SU-DHL-6 (cell line): ENCODE data around the gene MYLK4.

ENCODE experiments used
- H2AFZ ChIP-seq: fragments of 200-600 bp; sonication (generic); 2 replicates; pipeline ENCODE4 v1.6.1; 2014; ENCODE audit warnings: low read depth, mild to moderate bottlenecking, moderate library complexity, mixed read lengths, antibody characterized with exemption, low read length; ENCODE audit not compliant: severe bottlenecking
- H3F3A ChIP-seq: fragments of 200-600 bp; shearing (Covaris generic); 2 replicates; pipeline ENCODE4 v1.6.0; 2016; ENCODE audit warnings: antibody characterized with exemption, mild to moderate bottlenecking; ENCODE audit not compliant: insufficient read depth
- H3K27ac ChIP-seq: fragments of 200-600 bp; sonication (generic); 2 replicates; pipeline ENCODE4 v1.5.1; 2016; ENCODE audit warnings: low read depth, mild to moderate bottlenecking, low read length, moderate library complexity, mixed read lengths
- H3K27me3 ChIP-seq: fragments of 200-600 bp; sonication (generic), shearing (Covaris generic); 2 replicates; pipeline ENCODE4 v1.6.0; 2014; ENCODE audit warnings: mild to moderate bottlenecking, low read length
- H3K36me3 ChIP-seq: fragments of 200-600 bp; sonication (generic); 2 replicates; pipeline ENCODE4 v1.6.1; 2014; ENCODE audit warnings: mild to moderate bottlenecking, low read length, mixed read lengths
- H3K4me2 ChIP-seq: fragments of 300-600, 200-600 bp; shearing (Covaris generic), sonication (generic); 2 replicates; pipeline ENCODE4 v1.6.0; 2014; ENCODE audit warnings: low read length, low read depth, mild to moderate bottlenecking; ENCODE audit not compliant: poor library complexity, severe bottlenecking
- H3K4me3 ChIP-seq: fragments of 200-600 bp; sonication (generic); 2 replicates; pipeline ENCODE4 v1.5.1; 2014; ENCODE audit warnings: antibody characterized with exemption, low read length, mild to moderate bottlenecking, mixed read lengths; ENCODE audit not compliant: insufficient read depth, poor library complexity, severe bottlenecking
- H3K79me2 ChIP-seq: fragments of 200-600 bp; sonication (generic); 2 replicates; pipeline ENCODE4 v1.6.1; 2014; ENCODE audit warnings: mild to moderate bottlenecking, low read length, moderate library complexity; ENCODE audit not compliant: insufficient read depth
- H3K9ac ChIP-seq: fragments of 200-600 bp; sonication (generic); 2 replicates; pipeline ENCODE4 v1.7.0; 2014; ENCODE audit warnings: mild to moderate bottlenecking, low read length
- H3K9me2 ChIP-seq: fragments of 200-600 bp; sonication (generic); replicated peaks from 2 replicates; pipeline ENCODE4 v1.6.1; 2014; ENCODE audit warnings: low read length; ENCODE audit not compliant: insufficient read depth
- H3K9me3 ChIP-seq: fragments of 200-600 bp; sonication (generic); 2 replicates; pipeline ENCODE4 v1.6.1; 2014; ENCODE audit warnings: low read length, mixed read lengths; ENCODE audit not compliant: insufficient read depth
- H4K20me1 ChIP-seq: fragments of 200-600 bp; sonication (generic); 2 replicates; pipeline ENCODE4 v1.6.1; 2014; ENCODE audit warnings: low read depth, mild to moderate bottlenecking, antibody characterized with exemption, low read length, moderate library complexity, mixed read lengths
- EZH2phosphoT487 ChIP-seq: fragments of 200-600 bp; sonication (generic), shearing (Covaris generic); conservative IDR thresholded peaks from 2 replicates; pipeline ENCODE4 v1.6.1; 2018; ENCODE audit warnings: mild to moderate bottlenecking, antibody characterized with exemption, low read length, moderate library complexity, mixed read lengths
- TF ChIP-seq, protein P1 (sequence below): fragments of 200-600 bp; sonication (generic); IDR thresholded peaks from one replicate; pipeline ENCODE4 v1.5.1; 2017; ENCODE audit warnings: antibody characterized with exemption, mild to moderate bottlenecking, low read length, moderate library complexity; ENCODE audit not compliant: insufficient read depth, poor library complexity, severe bottlenecking

The MYLK4 gene

DNA sequence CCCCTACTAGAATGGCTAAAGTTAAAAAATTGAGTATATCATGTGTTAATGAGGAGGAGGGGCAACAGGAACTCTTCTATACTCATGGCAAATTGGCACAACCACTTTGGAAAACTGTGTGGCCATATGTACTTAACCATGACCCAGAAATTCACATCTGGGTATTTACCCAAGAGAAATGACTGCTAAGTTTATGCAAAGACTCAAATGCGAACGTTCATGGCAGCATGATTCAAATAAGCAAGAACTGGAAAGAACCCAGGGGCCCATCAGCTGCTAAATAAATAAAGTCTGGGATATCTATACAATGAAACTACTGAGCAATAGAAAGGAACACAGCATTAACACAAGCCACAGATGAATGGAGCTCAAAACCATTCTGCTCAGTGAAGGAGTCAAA, 107.6 kb downstream of the MYLK4 start:
- Histone ChIP-seq H4K20me1 (peaks cover under 1% of the 10 kb centered on the region; the same call in 1 of the 2 replicates), H3K4me3 (no peak overlapping the region), H2AFZ (no peak overlapping the region), H3K27me3 (0 out of 2 replicates have a peak, but pooled peaks cover under 1% of the 10 kb centered on the region), H3K4me2 (no peak overlapping the region), H3K9me3 (no peaks in the 10 kb centered on the region), H3F3A (no peaks in the 10 kb centered on the region), H3K79me2 (no peaks in the 10 kb centered on the region), H3K36me3 (no peaks in the 10 kb centered on the region), H3K9ac (no peak overlapping the region), H3K27ac (no peak overlapping the region), H3K9me2 (no peaks in the 10 kb centered on the region)
- TF ChIP-seq, protein P1, sequence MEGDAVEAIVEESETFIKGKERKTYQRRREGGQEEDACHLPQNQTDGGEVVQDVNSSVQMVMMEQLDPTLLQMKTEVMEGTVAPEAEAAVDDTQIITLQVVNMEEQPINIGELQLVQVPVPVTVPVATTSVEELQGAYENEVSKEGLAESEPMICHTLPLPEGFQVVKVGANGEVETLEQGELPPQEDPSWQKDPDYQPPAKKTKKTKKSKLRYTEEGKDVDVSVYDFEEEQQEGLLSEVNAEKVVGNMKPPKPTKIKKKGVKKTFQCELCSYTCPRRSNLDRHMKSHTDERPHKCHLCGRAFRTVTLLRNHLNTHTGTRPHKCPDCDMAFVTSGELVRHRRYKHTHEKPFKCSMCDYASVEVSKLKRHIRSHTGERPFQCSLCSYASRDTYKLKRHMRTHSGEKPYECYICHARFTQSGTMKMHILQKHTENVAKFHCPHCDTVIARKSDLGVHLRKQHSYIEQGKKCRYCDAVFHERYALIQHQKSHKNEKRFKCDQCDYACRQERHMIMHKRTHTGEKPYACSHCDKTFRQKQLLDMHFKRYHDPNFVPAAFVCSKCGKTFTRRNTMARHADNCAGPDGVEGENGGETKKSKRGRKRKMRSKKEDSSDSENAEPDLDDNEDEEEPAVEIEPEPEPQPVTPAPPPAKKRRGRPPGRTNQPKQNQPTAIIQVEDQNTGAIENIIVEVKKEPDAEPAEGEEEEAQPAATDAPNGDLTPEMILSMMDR, result no peak
- TF ChIP-seq EZH2phosphoT487, result no peak

DNA sequence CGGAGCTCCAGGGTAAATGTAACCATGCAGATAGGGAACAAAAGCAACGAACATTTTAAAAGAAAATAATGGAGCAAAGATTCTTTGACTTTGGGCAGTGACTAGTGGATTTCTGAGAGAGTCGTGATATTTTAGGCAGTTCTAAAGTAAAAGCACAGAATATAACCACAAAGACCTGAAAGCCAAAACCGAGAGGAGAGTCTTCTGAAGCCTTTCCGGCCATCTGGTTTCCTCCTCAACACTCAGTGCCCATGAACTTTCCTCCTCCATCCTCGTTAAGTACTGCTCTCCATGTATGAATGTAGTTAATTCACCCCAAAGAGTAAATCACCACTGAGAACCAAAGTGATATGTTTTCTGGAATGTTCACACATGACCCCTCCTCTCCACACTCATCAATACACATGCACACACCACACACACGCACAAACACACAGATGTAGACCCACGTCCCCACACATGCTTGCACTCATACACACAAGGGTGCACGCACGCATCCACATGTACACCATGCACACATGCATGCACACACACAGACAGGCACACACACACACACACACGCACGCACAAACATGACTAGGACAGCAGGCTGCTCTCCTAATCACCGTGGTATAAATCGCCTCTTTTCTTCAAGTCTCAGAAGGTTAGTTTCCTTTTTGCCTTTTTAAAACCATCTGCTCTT, 109.5 kb downstream of the MYLK4 start:
- no peak overlapping the region for H3K9ac ChIP-seq
- no peaks in the 10 kb centered on the region for H3K9me3 ChIP-seq
- H4K20me1 ChIP-seq, result no peaks in the 10 kb centered on the region
- no peaks in the 10 kb centered on the region for H3K79me2 ChIP-seq
- H2AFZ ChIP-seq, result no peak overlapping the region
- no peaks in the 10 kb centered on the region for H3K27me3 ChIP-seq
- no peak overlapping the region for H3K27ac ChIP-seq
- TF ChIP-seq, protein P1, result no peak
- no peak for TF ChIP-seq EZH2phosphoT487
- H3K4me3 ChIP-seq, result no peak overlapping the region
- H3K9me2 ChIP-seq, result no peaks in the 10 kb centered on the region
- no peaks in the 10 kb centered on the region for H3F3A ChIP-seq
- no peak overlapping the region for H3K4me2 ChIP-seq
- no peaks in the 10 kb centered on the region for H3K36me3 ChIP-seq

DNA sequence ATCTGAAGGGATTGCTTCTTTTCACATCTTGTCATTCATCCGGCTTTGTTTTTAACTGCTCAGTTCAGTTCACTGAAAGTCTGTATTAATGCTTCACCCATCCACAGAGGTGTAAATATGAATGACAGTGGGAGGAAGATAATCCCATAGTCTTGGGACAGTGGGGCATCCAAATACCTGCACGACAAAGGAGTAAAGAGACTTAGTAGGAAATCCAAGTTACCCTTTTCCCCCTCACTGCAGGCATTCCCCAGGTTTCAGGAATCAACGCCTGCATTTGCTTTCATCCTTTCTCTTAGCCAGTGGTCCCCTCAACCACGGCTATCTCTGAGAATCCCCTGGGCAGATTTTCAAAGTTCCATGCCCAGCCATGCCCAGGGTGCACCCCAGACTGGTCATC, 110.2 kb downstream of the MYLK4 start:
- Histone ChIP-seq H3K9ac (no peak overlapping the region), H3K27me3 (no peaks in the 10 kb centered on the region), H3K4me2 (no peak overlapping the region), H4K20me1 (no peaks in the 10 kb centered on the region), H3K9me2 (no peaks in the 10 kb centered on the region), H3K27ac (no peak overlapping the region), H3K9me3 (no peaks in the 10 kb centered on the region), H3K4me3 (no peak overlapping the region), H2AFZ (no peak overlapping the region), H3K79me2 (no peaks in the 10 kb centered on the region), H3K36me3 (no peaks in the 10 kb centered on the region), H3F3A (no peaks in the 10 kb centered on the region)
- TF ChIP-seq, protein P1, result no peak
- no peak for TF ChIP-seq EZH2phosphoT487
